BE2C (cell line): ENCODE results near the gene ANOS1.

ENCODE experiments used
- DNase-seq: peaks from one replicate; pipeline ENCODE4 v3.0.0-alpha.2; 2020
- H3K27me3 ChIP-seq: fragments of 250-450 bp; sonication (Bioruptor Pico); 2 replicates; pipeline ENCODE4 v1.5.1; 2020; ENCODE audit warnings: mild to moderate bottlenecking
- H3K36me3 ChIP-seq: fragments of 250-450 bp; sonication (Bioruptor Pico); 2 replicates; pipeline ENCODE4 v1.5.1; 2020; ENCODE audit warnings: mild to moderate bottlenecking
- H3K4me1 ChIP-seq: fragments of 250-450 bp; sonication (Bioruptor Pico); 2 replicates; pipeline ENCODE4 v1.5.1; 2020
- H3K4me3 ChIP-seq: 2 replicates; pipeline ENCODE4 v1.5.1; 2011; ENCODE audit warnings: low read depth, low read length
- H3K9me3 ChIP-seq: fragments of 250-450 bp; sonication (Bioruptor Pico); 2 replicates; pipeline ENCODE4 v1.5.1; 2020
- TF ChIP-seq, protein P1 (sequence below): IDR thresholded peaks from 2 replicates; pipeline ENCODE4 v1.5.1; 2012; ENCODE audit warnings: mild to moderate bottlenecking, low read depth, low read length

Gene ANOS1

DNA sequence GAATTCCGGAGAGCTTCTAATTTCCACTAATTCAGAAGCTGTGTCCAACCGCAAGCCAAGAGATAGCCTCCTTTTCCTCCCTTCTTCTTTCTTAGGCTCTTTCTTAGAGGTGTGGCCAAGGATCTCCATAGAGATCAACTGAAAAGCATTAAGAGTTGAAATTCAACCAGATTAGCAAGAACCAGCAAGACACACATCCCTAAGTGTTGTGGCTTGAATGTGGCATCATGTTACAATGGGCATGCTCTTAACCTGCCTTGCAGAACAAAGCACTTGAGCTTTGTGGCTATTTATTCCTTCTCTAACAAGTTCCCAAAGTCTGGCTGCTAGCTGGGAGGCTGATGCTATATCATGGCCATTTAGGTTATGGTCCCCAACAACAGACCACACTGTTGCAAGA is 10.4 kb downstream of the ANOS1 start:
- DNase-seq: no peak
- no peaks in the 10 kb centered on the region for H3K9me3 ChIP-seq
- H3K36me3 ChIP-seq: no peaks in the 10 kb centered on the region
- no peaks in the 10 kb centered on the region for H3K4me1 ChIP-seq
- TF ChIP-seq, protein P1, sequence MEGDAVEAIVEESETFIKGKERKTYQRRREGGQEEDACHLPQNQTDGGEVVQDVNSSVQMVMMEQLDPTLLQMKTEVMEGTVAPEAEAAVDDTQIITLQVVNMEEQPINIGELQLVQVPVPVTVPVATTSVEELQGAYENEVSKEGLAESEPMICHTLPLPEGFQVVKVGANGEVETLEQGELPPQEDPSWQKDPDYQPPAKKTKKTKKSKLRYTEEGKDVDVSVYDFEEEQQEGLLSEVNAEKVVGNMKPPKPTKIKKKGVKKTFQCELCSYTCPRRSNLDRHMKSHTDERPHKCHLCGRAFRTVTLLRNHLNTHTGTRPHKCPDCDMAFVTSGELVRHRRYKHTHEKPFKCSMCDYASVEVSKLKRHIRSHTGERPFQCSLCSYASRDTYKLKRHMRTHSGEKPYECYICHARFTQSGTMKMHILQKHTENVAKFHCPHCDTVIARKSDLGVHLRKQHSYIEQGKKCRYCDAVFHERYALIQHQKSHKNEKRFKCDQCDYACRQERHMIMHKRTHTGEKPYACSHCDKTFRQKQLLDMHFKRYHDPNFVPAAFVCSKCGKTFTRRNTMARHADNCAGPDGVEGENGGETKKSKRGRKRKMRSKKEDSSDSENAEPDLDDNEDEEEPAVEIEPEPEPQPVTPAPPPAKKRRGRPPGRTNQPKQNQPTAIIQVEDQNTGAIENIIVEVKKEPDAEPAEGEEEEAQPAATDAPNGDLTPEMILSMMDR: no peak
- no peak overlapping the region for H3K4me3 ChIP-seq
- no peaks in the 10 kb centered on the region for H3K27me3 ChIP-seq

DNA sequence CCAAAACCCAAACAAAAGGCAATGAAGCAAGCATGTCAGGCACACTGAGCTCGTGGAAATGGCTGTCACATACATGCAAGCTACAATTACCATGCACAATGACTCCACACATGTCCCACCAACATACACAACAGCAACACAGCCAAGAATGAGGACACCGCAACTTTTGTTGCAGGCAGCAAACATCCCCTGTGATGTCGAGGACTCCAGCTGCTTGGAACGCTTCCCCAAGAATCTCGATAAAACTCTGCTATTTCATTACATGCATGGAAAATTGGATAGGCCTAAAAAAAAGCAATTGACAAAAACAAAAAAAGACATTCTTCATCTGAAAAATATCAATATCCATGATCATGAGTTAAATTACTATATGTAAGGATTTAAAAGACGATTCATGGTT is 11.8 kb downstream of the ANOS1 start:
- DNase-seq: no peak
- H3K36me3 ChIP-seq: no peaks in the 10 kb centered on the region
- TF ChIP-seq, protein P1: no peak
- no peaks in the 10 kb centered on the region for H3K9me3 ChIP-seq
- H3K27me3 ChIP-seq: no peaks in the 10 kb centered on the region
- H3K4me3 ChIP-seq: no peak overlapping the region
- no peaks in the 10 kb centered on the region for H3K4me1 ChIP-seq

DNA sequence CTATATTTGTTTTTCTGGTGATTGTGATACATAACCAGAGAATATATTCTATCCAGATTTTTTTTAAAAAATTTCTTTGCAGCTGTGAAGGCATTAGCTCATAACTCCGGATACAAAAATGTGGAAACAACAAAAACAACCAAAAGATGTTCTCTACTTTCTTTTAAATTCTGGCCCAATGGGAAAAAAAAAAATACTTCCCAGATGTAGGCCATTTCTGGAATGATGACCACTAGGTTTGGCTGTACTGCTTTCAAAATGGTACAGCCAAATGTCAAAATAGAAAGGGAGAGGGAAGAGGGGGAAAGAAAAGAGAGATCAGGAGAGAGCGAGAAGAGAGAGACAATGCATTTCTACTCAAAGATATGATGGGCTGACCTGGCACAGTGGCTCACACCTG is 14.6 kb downstream of the ANOS1 start:
- H3K36me3 ChIP-seq: no peaks in the 10 kb centered on the region
- no peaks in the 10 kb centered on the region for H3K27me3 ChIP-seq
- TF ChIP-seq, protein P1: no peak
- H3K4me1 ChIP-seq: no peaks in the 10 kb centered on the region
- no peak overlapping the region for H3K4me3 ChIP-seq
- no peak for DNase-seq
- no peaks in the 10 kb centered on the region for H3K9me3 ChIP-seq

DNA sequence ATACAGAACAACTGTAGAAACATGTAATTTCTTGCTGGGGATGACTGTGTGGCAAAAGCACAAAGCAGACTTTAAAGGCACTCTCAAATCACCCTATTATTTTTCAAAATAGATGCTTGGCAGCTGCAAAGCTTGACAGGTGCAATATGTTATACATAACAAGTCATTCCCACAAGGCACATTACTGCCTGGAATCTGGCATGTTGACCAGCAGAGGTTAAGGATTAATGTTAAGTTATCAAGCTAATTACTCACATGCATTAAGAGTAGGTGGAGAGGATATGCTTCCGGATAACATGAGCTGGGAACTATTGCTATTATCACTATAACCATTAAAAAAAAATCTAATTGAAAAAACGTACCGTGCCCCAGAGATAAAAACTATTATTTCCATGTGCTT is 17.8 kb downstream of the ANOS1 start:
- no peak for DNase-seq

DNA sequence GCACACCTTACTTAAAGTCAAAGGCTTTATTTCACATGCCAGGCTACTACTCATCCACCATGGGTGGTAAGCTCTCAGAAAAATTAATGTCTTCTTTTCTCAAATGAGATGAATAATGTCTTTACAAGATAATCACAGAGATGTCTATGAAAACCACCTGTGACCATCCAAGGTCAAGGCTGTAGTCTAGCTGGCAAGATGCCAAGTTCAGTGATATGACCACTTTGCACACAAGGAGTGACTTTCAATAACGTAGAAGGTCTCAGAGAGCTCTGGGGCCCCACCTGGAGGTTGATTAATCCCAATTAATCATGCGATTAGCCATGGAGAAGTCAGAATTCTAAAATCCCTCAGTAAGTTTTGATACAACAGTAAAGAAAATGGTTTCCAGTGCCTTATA is 20.5 kb downstream of the ANOS1 start:
- TF ChIP-seq, protein P1: no peak
- H3K27me3 ChIP-seq: no peaks in the 10 kb centered on the region
- no peak for DNase-seq
- H3K9me3 ChIP-seq: no peaks in the 10 kb centered on the region
- H3K4me3 ChIP-seq: no peak overlapping the region
- H3K36me3 ChIP-seq: no peaks in the 10 kb centered on the region
- no peaks in the 10 kb centered on the region for H3K4me1 ChIP-seq

More for the DNA sequence above, 17.8 kb downstream of the ANOS1 start:
- Histone ChIP-seq H3K27me3 (no peaks in the 10 kb centered on the region), H3K4me3 (no peak overlapping the region), H3K36me3 (no peaks in the 10 kb centered on the region), H3K9me3 (no peaks in the 10 kb centered on the region), H3K4me1 (no peaks in the 10 kb centered on the region)
- TF ChIP-seq, protein P1: no peak

DNA sequence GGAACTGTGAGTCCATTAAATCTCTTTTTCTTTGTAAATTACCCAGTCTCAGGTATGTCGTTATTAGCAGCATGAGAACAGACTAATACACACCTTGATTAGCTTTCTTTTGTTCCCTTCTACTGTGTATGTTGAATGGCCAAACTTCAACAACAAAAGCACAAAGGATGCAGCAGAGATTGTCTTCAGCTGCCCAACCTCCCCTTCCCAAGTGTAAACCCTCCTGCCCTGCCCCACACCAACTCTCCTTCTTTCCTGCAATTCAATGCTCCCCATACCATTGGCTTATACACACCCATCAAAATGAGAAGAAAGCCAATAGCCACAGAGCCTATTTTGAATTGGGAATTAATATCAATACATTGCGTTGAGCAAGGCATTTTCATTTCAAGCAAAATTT is 27.8 kb downstream of the ANOS1 start:
- Histone ChIP-seq H3K9me3 (no peaks in the 10 kb centered on the region), H3K27me3 (no peaks in the 10 kb centered on the region), H3K36me3 (no peaks in the 10 kb centered on the region), H3K4me1 (no peaks in the 10 kb centered on the region), H3K4me3 (no peak overlapping the region)
- TF ChIP-seq, protein P1: no peak
- no peak for DNase-seq
